Measurements from ENCODE around the gene WNT1. TPM values are rescaled to one million over a fixed set of nuclear protein-coding genes. Genes with fewer than 3 reads are reported as not detected.

WNT1 gene
- total RNA-seq, 1 donor from 2014 or later, result not detected

DNA sequence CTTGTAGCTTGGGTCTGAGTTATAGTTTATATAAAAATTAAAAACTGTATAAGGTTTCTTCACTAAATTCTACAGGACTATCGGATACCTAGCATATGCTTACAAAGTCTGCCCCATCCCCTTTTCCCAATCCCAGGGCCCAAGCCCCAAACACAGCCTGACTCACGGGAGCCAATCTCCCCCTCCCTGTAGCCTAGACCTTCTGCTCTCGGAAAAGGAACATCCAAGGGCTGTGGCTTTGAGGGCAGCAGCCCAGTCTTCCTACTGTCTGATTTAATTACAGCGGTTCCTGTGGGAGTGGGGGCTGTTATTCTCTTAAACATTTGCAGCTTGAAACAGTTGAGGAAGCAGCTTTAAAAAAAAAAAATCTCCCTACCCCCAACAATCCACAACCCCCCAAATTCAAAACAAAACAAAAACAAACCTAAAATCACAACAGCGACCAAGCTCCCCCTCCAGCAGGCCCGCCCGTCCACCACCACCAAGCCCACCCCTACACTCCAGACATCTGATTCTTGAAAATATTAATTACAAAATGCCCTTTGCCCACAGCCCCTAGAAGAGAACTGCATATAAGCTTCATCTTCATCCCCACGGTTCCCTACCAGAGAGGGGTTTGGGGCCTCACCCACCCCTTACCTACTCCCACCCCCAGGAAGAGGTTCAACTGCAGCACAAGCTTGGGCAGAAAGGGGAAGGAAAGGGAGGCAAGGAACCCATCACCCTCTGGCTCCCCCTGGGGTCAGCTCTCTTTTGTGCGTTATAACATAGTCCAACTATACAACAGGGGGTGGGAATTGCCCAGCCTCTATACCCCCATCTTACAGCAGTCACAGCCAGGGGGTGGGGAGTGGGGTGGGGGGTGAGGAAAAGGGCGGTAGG is 41.6 kb downstream of the WNT1 start:
- no peak for DNase-seq (ENCODE audit: low spot score)

GRCh38 chr12:49020441-49020840 is 42.3 kb downstream of the WNT1 start:
- intact Hi-C loops (cut with DNase I), result no loop called here
- DNase-seq (ENCODE audit: low spot score) (no peak), ATAC-seq (no peak)

More for the DNA sequence above, 41.6 kb downstream of the WNT1 start:
- intact Hi-C loops (cut with DNase I), result no loop called here
- ATAC-seq, result peak; percentile 24

DNA sequence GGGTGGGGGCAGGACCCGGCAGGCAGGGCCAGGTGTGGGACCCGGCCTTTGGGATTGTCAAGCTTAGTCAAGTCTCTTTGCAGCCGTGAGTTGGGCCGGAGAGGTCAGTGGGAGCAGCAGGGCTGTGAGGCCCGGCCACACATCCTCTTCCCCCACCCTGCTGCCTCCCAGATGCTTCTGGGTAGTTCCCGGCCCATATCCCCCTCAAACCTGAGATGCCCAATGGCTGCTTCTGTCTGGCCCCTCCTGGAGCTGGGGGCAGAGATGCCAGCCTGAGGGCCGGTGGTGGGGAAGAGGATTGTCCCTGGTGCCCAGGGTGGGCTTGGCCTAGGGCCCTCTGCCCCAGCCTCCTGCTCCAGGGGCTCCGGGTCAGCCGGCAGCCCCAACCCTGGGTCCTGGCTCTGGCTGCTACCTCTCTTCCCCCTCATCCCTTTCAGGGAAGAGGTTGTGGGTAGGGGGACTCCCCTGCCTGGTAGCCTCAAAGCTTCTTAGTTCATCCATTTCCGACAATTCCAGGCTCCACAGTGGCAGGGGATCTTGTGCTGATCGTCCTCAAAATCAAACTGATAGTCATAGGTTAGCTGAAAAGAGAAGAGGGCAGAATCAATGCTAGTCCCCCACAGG is 43.3 kb downstream of the WNT1 start:
- DNase-seq (ENCODE audit: low spot score), result no peak
- intact Hi-C loops (cut with DNase I), result loop anchor here (1.0 kb wide), 1 partner anchor 18 kb away; no protein-coding TSS in a partner anchor
- ATAC-seq, result no peak

DNA sequence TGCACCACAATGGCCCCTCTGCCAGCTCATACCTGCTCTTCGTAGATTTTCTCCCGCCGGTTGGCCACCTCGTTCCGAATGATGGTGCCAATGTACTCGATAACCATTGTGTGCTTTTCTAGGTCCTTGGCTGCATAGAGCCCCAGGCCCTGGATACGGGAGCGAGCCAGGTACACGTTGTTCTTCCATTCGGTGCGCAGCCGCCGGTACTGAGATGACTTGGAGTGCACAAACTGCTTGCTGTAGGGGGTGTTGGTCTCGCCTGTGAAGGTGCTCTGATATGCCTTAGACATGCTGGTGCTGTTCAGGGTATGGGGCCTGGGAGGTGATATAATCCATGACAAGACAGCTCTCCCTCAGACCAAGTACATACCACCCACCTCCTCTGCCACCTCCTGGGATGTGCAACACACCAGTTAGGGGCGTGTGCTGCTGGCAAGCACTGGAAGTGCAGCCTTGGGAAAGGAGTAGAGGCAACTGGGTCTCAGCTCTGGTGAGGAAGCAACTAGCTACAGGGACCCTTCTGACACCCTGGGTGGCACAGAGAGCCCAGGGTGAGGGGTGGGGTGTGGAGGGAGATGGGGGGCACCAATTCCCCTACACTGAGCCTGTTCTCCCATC is 44.5 kb downstream of the WNT1 start:
- intact Hi-C loops (cut with DNase I), result no loop called here
- ATAC-seq (no peak), DNase-seq (ENCODE audit: low spot score) (no peak)

DNA sequence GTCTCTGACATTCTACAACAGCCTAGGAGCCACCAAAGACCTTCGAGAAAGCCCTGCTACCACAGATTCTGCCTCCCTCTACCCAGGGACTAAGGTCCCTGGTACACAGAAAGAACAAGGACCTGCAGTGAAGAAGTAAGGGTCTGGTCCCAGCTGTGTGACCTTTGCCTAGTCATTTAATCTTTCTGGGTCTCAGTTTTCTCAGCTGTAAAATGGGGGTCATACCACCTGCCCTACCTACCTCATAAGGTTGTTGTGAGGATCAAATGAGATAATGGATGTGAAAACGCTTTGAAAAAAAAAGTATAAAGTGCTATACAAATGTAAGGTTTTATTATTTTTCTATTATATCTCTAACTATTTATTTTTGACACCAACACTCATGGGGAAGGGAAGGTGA is 45.7 kb downstream of the WNT1 start:
- intact Hi-C loops (cut with DNase I), result no loop called here
- DNase-seq (ENCODE audit: low spot score) (no peak), ATAC-seq (no peak)

GRCh38 chr12:49024543-49024942 is 46.4 kb downstream of the WNT1 start:
- intact Hi-C loops (cut with DNase I), result no loop called here
- no peak for ATAC-seq
- no peak for DNase-seq (ENCODE audit: low spot score)

GRCh38 chr12:49025463-49025862 is 47.3 kb downstream of the WNT1 start:
- intact Hi-C loops (cut with DNase I), result no loop called here
- no peak for ATAC-seq
- DNase-seq (ENCODE audit: low spot score), result no peak

- DNase-seq (ENCODE audit: low spot score), result no peak
- intact Hi-C loops (cut with DNase I), result no loop called here
- no peak for ATAC-seq
Measured at GRCh38 chr12:49026101-49026500, 48.0 kb downstream of the WNT1 start.

DNA sequence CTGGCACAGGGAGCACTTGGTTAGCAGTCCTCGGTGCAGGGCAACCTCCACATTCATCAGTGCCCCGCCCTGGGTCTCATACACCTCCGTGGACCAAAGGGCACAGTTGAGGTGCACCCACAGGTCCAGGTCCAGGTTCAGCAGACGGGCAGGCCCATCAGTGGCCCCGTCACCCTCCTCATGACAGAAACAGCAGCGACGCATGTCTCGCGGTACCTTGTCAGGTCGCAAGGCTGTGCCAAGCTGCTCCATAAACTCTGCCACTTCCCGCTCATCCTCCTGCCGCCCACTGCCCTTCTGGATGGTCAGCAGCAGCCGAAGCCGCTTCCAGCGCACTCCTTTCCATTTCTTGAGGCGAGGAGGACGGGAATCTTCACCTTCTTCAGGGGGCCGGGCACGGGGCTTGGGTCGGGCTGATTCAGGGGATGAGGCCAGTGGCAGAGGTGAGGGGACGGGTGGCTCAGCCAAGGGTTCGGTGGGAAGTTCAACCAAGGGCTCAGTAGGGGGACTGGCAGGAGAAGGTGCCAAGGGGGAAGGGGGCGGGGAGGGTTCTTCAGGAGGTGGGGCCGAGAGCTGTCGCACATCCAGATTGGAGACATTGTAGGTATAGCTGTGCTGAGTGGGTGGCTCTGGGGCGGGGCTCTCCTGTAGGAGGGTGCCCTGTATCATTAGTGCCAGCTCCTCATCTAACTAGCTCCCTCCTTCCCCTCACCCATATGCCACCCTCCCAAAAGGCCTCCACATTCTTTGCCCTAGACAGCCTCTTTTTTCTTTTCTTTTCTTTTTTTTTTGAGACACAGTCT is 48.8 kb downstream of the WNT1 start:
- peak; percentile 58 for DNase-seq (ENCODE audit: low spot score)
- no peak for ATAC-seq
- intact Hi-C loops (cut with DNase I), result no loop called here

DNA sequence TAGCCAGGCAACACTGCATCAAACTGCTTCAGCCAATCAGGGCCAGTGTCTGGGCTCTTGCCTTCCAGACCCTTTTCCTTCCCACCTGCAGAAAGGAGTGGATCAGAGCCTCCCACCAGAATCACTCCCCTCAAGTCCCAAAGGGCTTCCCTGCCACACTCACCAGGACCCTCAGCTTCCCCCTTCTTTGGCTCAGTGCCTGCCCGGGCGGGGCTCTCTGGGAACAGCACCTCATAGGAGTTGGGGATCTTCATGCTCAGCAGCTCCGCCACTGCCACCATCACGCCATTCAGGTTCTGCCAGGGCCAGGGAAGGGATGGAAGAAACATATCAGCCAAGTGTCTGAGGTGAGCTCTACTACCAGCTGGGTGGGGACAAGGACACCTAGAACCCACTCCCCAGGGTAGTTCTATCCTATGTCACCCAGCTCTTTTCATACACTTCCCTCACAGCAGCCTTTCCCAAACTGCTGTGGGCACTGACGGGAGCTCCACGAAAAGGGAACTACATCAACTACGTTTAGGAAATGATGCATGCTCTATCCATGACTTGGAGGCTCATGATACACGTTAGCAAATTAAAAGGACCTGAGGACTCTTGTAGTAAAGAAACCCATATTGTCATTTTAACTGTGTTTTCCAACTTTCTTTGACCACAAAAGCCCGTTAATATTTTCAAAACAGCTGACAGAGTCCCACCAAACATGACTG is 49.9 kb downstream of the WNT1 start:
- intact Hi-C loops (cut with DNase I), result no loop called here
- ATAC-seq (no peak), DNase-seq (ENCODE audit: low spot score) (peak; percentile 61)

DNA sequence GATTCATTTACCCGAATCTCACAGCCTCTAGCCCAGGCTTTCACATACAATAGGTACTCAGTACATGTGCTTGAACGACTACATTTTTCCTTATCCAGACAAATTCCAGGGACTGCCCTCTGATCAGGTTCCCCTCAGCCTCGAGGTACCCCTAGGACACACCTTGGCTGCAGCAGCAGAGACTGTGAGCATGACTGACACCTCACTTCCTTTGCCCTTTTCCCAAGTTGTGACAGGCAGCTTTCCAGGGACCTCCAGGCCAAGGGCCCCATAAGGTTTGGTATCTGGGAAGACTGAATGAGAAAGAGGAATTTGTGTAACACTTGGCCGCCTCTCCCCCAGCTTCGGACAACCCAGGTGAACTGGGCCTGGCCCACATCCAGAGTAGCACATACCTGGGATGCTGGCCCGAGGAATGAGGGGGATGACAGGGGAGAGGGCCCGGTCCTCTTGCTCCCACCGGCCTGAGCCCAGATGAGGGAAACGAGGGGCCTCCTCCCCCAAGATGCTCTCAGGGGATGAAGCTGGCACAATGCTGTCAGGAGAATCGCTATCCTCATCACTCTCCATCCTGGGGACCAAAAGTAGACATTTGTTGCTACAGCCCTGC is 50.6 kb downstream of the WNT1 start:
- intact Hi-C loops (cut with DNase I), result no loop called here
- ATAC-seq, result no peak

DNA sequence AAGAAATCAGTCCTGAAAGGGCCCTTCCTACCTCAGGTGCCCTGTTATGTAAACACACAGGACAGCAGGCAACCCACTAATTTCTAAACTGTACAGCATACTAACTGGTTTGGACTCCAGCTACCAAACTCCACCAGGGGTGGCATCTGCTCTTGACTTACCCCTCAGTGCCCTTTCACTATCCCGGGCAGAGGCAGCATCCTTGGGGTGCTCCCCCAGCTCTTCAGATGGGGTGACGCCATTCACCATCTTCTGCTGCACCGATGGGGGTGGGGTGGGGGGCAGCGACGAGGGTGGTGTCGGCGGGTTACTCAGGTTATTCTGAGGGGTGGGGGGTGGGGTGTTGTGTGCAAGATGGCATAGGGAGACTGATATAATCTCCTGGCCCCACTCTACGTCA is 52.0 kb downstream of the WNT1 start:
- no peak for ATAC-seq
- no peak for DNase-seq (ENCODE audit: low spot score)

More for the DNA sequence above, 50.6 kb downstream of the WNT1 start:
- DNase-seq (ENCODE audit: low spot score), result peak; percentile 60

GRCh38 chr12:49030714-49031572 is 52.8 kb downstream of the WNT1 start:
- intact Hi-C loops (cut with DNase I), result no loop called here
- ATAC-seq, result no peak

More for the DNA sequence above, 52.0 kb downstream of the WNT1 start:
- intact Hi-C loops (cut with DNase I), result no loop called here

GRCh38 chr12:49031573-49032161 is 53.5 kb downstream of the WNT1 start:
- ATAC-seq (no peak), DNase-seq (ENCODE audit: low spot score) (no peak)
- intact Hi-C loops (cut with DNase I), result no loop called here

More at GRCh38 chr12:49030714-49031572, 52.8 kb downstream of the WNT1 start:
- no peak for DNase-seq (ENCODE audit: low spot score)

Data from sciatic nerve (tissue), 2 donors.